Fibroblast of peridontal ligament (primary cell): ENCODE measurements around the gene CHSY1.

Experiments used
- DNase-seq: peaks from one replicate; pipeline ENCODE4 v3.0.0-alpha.2; 2010; ENCODE audit errors: extremely low read depth

Gene CHSY1

GRCh38 chr15:101171954-101172353, 79.9 kb downstream of the CHSY1 start:
- DNase-seq: no peak

GRCh38 chr15:101170568-101171350, 81.1 kb downstream of the CHSY1 start:
- DNase-seq: peak; percentile 61

GRCh38 chr15:101169495-101170071, 82.3 kb downstream of the CHSY1 start:
- no peak for DNase-seq

DNA sequence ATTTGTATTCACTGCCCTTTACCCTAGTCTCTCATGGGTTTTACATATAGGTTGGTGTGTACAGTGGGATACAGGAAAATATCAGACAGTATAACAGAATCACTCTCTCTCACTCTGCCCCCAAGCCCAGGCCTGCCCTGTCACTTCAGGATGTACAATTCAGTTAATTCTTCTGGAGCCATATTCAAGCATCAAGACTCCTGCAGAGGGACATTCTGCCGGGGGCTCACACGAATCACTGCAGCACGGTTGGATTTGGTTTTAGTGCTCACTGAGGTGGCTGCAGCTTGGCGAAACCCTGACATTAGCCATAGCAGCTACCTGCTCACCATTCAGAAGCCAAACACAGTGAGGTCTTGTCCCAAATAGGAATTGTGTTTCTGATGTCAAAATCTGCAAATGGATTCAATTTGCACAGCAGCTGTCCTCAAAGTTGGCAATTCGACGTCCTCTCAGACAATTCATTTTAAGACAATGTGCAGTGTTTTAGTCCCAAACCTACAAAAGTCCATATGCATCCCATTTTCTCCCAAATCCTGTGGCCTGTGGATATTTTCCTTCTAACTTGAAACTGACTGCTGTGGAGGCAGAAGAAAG, 82.9 kb downstream of the CHSY1 start:
- DNase-seq: no peak

DNA sequence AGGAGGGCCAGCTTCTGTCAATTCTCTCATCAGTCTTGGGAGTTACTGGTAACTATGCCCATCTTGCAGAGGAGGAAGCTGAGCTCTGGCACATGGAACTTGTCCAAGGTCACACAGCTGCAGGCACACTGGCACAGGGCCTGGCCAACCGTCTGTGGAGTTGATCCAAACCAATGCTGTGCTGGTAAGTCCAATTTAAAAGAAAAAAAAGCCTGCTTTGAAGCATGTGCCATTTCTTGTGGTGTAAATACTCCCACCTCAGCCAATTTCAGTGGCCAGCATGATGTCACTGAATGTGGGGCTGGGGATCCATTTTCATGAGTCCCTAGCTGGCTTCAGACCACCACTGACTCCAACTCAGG, 83.4 kb downstream of the CHSY1 start:
- DNase-seq: peak; percentile 59

- DNase-seq: peak; percentile 55
Observed at GRCh38 chr15:101167753-101168462, 83.9 kb downstream of the CHSY1 start.

DNA sequence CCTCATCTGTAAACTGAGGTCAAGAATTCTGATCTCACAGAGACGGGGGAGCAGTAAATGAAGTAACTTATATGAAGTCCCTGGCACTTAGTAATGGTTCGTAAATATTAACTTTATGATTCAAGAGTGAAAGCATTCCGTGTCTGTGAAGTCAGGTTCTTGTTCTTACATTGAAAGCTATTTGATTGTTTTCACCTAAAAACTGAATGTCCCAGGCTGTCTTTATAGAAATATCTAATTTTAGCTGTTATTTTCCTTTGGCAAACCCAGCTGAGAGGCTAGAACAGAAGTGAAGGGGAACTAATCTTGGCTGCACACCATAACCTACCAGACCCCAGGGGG, 84.5 kb downstream of the CHSY1 start:
- peak; percentile 22 for DNase-seq

- DNase-seq: no peak
Observed at GRCh38 chr15:101165905-101166471, 85.9 kb downstream of the CHSY1 start.

DNA sequence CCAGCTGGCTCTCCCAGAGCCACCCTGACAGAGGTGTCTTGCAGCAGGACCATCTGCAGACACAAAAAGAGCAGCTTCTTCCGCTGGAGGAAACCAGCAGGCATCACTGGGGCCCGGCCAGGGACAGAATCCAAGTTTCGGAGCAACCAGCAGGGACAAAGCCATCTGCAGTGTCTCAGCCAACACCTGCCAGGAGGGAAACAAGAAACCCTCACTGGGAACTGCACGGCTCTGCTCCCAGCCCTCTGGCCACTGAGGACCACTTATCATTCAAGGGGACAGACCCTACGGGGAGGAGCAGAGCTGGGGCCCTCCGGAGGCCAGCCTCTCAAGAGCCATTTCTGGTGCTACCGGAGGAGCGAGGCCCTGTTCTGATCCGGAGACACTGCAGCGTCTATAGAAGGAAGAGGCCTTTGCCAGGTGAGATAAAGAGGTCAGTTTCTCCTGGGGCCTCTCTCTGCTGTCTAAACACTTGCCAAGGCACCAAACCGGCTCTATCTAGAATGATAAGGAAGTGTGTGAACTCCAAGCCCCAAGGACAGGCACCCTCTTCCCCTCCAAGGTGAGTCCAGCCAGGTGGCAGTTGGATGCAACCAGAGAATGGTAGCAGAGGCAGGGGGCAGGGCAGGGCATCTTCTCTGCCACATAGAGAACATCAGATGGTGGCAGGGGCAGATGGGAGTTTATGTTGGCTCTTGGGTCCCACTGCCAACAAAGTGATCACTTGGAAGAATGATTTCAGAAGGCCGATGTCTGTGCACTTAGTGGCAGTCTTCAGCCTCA, 89.0 kb downstream of the CHSY1 start:
- no peak for DNase-seq

GRCh38 chr15:101161656-101162055, 90.2 kb downstream of the CHSY1 start:
- no peak for DNase-seq

DNA sequence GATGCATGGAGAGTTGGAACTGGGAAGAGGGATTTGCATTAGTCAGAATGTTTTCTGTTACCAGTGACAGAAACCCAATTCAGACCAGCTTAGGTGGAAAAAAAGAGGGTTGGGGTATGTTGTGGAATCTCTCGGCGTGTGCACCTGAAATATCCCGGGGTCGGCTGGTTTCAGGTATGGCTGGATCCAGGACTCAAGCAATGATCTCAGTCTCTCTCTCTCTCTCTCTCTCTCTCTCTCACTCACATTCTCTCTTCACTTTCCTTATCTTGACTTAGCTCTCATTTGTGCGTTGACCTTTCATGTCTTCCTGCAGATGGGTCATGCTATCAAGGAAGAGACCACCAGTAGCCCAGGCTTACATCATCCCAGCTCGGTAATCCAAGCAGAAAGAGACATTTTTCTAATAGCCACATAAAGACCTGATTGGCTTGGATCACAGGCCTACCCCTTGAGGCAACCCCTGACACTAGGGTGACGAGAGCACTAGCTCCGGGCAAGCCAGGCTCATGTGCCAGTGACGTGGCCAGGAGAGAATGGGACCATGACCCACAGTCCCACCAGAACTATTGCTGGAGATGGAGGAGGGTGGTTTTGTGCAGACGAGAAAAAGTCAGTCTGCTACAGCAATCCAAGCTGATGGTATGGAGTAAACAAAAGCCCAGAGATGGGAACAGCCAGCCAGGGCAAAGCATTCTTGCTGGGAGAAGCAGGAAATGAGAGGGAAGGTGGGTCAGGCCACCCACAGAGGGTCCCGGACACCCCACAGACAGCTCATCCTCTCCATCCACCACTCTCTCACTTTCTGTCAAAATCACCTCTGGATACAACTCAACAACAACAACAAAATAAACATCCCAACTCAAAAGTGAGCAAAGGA, 91.7 kb downstream of the CHSY1 start:
- DNase-seq: no peak

- DNase-seq: no peak
Observed at GRCh38 chr15:101159096-101159935, 92.5 kb downstream of the CHSY1 start.

GRCh38 chr15:101158166-101159095, 93.4 kb downstream of the CHSY1 start:
- DNase-seq: no peak

DNA sequence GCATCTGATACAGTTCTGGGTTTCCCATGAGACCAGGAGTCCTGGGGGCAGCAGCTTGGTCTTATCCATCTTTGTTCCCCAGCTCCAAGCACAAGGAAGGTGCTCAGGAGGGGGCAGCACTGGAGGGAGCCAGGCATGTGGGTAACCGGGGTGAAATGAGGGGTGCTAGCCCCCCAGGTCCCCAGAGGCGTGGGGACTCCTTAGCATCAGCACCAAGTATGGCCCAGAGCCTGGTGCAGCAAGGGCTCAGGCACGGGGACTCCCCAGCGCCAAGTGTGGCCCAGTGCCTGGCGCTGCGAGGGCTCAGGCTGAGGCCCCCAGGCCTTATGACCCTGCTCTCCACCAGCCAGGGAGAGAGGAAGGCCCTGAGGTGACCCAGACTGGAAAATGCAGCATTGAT, 94.1 kb downstream of the CHSY1 start:
- DNase-seq: no peak

- peak; percentile 32 for DNase-seq
Observed at GRCh38 chr15:101156509-101157159, 95.2 kb downstream of the CHSY1 start.

DNA sequence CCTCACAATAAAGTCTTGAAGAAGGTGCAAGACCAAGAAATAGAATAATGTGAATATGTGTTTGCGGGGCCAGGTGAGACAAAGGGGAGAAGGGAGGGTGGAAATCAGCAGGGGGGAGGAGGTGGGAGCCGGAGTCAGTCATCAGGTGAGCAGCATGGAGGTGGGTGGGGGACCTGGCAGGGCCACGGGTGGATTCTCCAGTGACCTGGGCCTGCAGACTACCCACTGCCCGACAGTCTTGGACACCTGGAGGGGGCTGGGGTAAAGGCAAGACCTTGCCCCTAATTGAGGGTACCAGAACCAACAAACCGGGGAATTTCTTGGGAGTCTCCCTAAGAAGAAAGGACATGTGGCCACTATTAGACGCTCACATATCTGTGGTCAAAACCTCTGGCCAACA, 95.8 kb downstream of the CHSY1 start:
- no peak for DNase-seq

- no peak for DNase-seq
Observed at GRCh38 chr15:101153801-101154656, 97.8 kb downstream of the CHSY1 start.
